SIG-M5 treated with dmso at 0.1 percent for 504 hours (cell line): ENCODE data around the gene SLC8A2.

ENCODE experiments used
- DNase-seq: peaks from one replicate; lab custom pipeline; 2025; ENCODE audit not compliant: unreplicated experiment; lab: John Stamatoyannopoulos, UW

Gene SLC8A2

DNA sequence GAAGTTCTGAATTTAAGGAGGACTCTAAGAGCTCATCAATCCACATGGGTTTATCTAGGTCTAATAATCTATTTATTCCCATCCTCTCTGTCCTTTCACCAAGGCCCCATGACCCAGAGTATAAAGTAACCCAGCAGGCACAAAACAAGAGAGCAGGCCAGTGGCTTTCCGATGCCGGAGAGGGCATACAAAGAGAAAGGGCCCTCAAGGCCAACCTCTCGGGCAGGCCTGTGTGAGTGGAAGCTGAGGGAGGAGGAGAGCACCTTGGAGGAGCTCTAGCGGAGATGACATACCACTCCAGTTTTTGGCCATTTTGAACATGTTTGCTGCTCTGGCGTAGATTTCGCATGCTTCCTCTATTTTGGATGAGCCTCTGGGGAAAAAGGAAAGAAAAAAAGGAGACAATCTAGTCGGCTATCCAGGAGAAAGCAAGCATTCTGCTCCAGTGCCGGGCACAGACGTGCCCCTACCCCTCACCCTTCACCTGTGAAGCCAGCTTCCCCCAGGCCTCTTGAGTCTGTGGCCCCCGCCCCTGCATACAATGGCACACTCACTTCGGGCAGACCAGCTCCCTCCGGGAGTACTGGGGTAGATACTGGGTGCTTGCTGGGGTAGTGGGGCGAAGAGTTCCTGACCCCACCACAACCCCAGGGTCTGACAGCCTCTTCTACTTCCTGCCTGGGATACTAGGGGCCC, 31.6 kb upstream of the SLC8A2 start:
- DNase-seq: no peak

DNA sequence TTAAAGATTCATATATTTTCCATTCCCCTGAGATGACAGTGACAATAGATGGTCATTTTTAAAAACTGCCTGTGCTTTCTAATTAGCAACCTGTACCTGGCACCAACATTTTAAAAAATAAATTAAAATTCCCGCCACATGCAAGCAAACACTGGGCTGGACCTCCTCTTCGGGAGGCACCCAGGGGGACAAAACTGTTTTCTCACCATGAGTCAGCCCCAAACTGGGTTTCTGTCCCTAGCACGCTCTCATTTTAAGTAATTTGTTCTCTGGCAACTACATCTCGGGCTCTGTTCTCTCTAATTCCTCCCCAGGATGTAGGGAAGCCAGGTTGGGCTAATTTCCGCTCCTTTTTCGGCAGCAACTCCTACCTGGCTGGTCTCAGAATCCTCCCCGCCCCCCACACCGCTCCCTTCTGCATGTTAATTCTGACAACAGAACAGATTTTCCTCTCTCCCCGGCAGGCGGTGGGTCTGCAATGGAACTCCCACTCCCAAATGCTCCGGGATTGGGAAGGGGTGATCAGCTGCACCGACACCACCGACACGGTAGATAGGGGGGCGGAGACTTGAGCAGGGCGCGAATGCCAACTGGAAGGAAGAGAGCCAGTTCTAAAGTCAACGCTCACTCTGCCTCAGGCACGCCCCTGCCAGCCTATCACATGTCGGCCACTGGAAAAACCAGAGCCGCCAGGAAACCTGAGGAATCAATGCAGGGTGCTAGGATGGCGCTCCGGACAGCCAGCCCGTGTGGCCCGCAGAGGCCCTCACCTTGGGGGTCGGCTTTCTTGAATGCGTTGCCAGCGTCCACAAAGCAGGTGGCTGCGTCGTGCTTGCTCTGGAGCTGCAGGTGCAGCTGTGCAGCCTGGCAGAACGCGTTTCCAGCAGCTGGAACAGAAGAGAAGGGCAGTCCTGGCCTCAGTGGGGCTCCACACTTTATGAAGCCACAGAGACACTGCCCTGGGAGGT, 28.5 kb upstream of the SLC8A2 start:
- no peak for DNase-seq

- no peak for DNase-seq
Measured at GRCh38 chr19:47499371-47499770, 27.7 kb upstream of the SLC8A2 start.

- no peak for DNase-seq
Measured at GRCh38 chr19:47498561-47498960, 26.9 kb upstream of the SLC8A2 start.

DNA sequence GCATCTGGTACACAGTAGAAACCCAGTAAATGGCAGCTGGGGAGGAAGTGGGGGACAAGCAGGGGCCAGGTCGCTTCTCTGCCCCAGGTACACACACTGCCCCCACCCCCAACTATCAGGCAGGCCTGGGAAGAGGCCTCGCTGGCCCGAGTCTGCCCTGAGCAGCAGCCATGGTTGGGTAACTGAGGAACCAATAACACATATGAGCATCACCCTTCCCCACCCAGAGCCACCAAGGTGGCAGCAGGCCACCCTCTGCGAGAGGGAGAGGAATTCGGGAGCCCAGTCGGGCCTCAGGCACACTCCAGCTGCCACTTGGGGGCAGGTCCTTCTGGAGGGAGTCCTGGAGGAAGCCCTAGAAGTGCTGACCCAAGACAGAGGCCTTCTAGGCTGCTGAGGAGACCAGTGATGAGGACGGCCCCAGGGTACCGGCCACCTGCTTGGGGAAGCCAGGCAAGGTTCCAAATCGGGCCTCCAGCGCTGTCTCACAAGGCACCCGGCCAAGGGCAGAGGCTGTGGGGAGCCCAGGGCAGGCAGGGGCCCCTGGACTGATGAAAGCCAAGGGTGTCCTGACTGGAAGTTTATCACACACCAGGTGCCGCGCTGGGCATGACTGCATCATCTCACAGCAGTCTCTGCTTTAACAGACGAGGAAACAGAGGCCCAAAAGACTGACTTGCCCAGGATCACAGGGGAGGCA, 26.3 kb upstream of the SLC8A2 start:
- DNase-seq: no peak

DNA sequence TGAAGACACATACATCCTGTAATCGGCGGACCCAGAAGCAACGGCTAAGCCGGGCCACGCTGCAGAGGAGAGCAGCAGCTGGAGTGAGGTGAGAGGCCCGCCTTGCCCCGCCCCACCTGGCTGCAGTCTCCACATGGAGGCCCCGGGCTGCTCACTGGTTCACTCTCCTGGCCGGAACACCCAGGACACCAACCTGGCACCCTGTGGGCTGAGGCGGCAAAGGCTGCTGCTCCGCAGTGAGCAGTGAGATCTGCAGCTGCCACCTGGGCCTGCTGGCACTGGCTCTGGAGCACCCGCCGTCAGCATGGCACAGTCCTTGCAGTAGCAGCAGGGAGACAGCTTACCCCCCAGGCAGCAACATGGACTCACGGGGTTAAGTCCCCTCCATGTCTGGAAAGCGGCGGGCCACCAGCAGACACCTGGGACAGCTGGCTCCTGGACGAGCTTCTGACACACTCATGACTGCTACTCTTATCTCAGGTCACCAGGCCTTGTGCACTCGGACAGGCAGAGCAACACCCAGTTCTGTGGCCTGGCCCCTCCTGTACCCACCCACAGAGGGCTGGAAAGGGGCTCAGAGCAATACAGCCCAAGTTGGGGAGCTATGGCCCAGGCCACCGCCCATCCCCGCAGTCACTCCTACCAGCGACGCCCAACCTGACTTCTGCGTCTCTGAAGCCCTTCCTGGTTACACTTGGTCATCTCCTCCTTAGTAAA, 25.5 kb upstream of the SLC8A2 start:
- no peak for DNase-seq

GRCh38 chr19:47495478-47496372, 24.0 kb upstream of the SLC8A2 start:
- no peak for DNase-seq

GRCh38 chr19:47494729-47495128, 23.0 kb upstream of the SLC8A2 start:
- DNase-seq: no peak

DNA sequence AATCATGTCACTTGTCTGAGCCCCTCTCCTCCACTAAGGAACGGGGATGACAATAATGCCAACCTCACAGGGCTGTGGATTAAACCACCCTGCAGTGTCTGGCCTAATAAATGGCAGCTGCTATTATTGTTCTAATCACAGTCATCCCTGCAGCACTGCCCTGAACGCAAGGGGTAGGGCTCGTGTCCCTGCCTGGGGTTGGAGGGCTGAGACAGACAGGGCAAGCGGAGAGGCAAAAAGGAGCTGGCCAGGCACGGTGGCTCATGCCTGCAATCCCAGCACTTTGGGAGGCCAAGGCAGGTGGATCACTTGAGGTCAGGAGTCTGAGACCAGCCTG, 22.5 kb upstream of the SLC8A2 start:
- DNase-seq: no peak

- no peak for DNase-seq
Measured at GRCh38 chr19:47493378-47494210, 21.9 kb upstream of the SLC8A2 start.

DNA sequence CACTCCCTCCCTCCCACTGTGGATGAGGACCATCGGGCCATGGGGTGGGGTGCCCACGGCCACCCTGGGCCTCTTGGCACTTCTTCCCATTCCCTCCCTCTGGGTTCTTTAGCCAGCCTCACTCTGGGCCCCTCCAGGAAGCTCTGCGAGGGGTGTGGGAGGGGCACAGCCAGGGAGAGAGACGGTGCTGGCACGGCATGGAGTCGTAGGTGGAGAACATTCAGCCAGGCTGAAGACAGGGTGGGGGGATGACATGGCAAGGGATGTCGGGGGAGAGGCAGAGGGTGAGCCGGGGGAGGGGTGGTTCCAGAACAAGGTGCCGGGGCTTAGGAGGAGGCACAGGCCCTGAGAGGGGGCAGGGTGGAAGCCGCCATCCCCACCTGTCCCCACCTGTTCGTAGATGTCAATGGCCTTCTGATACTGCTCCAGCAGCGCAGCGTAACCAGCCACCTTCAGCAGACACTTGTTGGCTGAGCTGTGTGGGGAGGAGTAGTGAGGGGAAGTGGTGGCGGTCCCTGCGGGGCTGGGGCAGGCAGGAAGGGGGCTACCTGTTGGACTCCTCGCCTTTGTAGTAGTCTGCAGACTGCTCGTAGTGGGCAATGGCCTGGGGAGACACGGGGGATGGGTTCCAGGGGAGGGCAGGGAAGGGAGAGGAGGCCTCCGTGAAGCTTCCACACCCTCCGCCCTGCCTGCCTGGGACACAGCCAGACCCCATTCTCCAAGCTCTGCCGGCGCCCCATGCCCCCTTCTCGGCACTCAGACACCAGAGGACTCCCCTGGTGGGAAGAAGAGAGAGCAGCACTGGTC, 21.1 kb upstream of the SLC8A2 start:
- no peak for DNase-seq

- no peak for DNase-seq
Measured at GRCh38 chr19:47492137-47492533, 20.4 kb upstream of the SLC8A2 start.

DNA sequence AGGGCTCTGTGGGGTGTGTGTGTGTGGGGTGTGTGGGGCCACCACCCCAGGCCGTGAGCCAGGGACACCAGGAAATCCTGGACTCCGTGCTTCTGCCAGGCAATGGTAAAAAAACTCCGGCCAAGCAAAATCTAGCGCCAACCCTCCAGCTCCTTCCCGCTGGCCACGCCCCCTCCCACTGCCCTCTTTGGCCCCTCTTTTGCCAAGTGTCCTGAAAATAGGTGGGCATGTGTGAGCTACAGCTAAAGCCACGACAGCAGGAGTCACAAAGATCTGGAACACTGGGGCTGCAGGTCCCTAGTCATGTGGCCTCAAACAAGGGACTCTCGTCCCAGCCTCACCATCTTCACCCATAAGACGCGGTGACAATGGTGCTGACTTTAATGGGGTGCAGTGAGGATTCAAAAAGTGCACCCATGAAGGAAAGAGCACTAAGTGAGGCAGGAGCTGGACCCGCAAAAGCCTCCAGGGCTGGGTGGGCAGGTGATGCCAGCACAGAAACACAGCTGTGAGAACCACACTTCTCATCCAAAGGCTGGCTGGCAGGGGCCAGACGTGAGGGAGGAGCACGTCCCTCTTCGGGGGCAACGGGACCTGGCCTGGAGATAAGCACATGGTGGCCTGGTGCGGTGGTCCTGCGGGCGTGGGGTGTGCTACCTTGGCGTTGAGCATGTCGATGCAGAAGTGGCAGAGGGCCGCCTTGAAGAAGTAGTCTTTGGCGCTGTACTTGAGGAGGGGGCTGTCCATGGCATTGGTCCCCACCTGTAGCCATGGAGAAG, 19.9 kb upstream of the SLC8A2 start:
- no peak for DNase-seq

DNA sequence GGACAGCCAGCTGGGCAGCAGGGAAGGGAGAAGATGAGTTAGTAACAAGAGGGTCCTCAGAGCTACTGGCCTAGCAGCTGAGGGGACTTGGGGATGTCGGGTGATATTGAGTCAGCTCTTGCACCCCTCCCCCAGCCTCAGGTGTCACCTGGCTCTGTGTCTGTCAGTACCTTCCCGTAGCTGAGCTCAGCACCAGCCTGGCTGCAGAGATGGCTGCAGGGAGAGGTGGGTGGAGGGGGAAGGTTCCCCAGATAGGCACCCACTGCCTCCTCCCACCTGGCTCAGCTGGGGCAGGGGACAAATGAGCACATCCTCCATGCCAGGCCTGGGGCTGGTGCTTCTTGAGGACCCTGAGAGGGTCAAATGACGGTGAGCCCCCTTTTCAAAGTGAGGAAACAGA, 19.2 kb upstream of the SLC8A2 start:
- no peak for DNase-seq

DNA sequence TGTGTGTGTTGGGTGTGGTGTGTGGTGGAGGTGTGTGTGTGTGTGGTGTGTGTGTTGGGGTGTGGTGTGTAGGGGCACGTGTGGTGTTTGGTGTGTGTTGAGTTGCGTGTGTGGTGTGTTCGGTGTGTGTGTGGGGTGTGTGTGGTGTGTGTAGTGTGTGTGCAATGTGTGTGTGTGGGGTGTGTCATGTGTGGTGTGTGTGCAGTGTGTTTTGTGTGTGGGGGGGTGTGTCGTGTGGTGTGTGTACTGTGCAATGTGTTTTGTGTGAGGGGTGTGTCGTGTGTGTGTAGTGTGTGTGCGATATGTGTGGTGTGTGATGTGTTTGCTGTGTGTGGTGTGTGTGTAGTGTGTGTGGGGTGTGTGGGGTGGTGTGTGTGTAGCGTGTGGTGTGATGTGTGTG, 18.3 kb upstream of the SLC8A2 start:
- no peak for DNase-seq

DNA sequence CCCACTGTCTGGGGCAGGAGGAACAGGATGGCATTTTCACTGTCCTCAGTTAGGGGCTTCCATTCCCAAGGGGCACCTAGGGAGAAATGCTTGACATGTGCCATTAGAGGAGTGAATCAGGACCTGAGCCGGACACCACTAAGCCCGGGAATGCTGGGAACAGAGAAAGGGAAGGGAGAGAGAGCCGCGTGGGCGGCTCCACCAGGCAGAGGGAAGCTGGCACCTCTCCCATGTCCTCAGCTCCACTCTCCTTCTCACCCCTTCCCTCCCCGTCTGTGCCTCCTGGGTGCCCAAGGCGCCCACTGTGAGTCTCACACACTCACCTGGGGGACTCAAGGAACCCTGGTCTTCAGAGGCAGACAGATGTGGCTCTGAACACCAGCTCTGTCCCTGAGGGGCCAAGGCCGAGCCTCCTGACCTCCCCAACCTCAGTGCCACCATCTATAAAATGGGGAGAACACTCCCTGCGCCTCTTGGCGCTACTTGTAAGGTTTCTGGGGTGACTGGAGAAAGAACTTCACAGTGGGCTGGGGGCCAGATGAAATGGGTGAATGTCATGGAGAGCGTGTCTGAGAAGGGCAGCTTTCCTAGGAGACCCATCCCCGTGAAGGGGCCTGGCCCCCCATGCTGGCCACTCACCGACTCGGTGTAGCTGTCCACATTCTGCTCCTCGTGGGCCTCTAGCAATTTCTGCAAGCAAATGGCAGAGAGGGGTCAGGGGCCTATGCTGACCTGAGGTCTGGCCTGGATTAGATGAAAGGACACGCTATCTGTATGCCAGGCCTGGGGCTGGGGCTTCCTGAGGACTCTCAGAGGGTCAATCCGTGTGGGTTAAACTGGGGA, 17.6 kb upstream of the SLC8A2 start:
- no peak for DNase-seq
